Heart right ventricle (tissue), 16 donors: ENCODE measurements around the gene UBE2S. TPM values are rescaled to one million over a fixed set of nuclear protein-coding genes. Genes with fewer than 3 reads are reported as not detected.

Experiments used
- ATAC-seq, 8 donors: fragments of 200-7000 bp; cut with Tn5 transposase; one replicate each; pipeline ENCODE4 v1.9.1; 2020; ENCODE audit warnings: mild to moderate bottlenecking in 8 of 8, moderate library complexity in 8 of 8, moderate number of reproducible peaks in 1 of 8
- DNase-seq, 2 donors: peaks; one replicate each; pipeline ENCODE4 v3.0.0-alpha.2; 2020
- H3K27ac ChIP-seq, 10 donors: fragments of 200-600 bp; sonication (generic) in 2 of 10; one replicate each; pipeline versions ENCODE4 v1.5.0 to v1.8.0; 2020 to 2022; ENCODE audit warnings: mild to moderate bottlenecking in 3 of 10
- H3K27me3 ChIP-seq, 7 donors: fragments of 200-600 bp; one replicate each; pipeline ENCODE4 v1.8.0; 2021 to 2022; ENCODE audit warnings: mild to moderate bottlenecking in 2 of 7
- H3K36me3 ChIP-seq, 9 donors: fragments of 200-600 bp; sonication (generic) in 1 of 9; one replicate each; pipeline versions ENCODE4 v1.5.0 to v1.8.0; 2020 to 2022; ENCODE audit warnings: mild to moderate bottlenecking in 2 of 9
- H3K4me1 ChIP-seq, 9 donors: fragments of 200-600 bp; sonication (generic) in 1 of 9; one replicate each; pipeline versions ENCODE4 v1.5.0 to v1.8.0; 2020 to 2022; ENCODE audit warnings: mild to moderate bottlenecking in 4 of 9
- H3K4me3 ChIP-seq, 10 donors: fragments of 200-600 bp; sonication (generic) in 2 of 10; one replicate each; pipeline versions ENCODE4 v1.5.0 to v1.8.0; 2020 to 2022; ENCODE audit warnings: mild to moderate bottlenecking in 7 of 10, moderate library complexity in 2 of 10
- H3K9me3 ChIP-seq, 11 donors: fragments of 200-600 bp in 10 of 11; sonication (generic) in 2 of 11; one replicate each; pipeline versions ENCODE4 v1.5.0 to v1.8.0; 2013 to 2022; ENCODE audit warnings: mild to moderate bottlenecking in 2 of 11, control low read depth in 1 of 11, moderate library complexity in 1 of 11
- CTCF ChIP-seq, 9 donors: fragments of 200-600 bp; sonication (generic) in 2 of 9; IDR thresholded peaks; one replicate each; pipeline versions ENCODE4 v1.5.0 to v1.8.0; 2021 to 2022; ENCODE audit warnings: antibody characterized with exemption in 9 of 9, mild to moderate bottlenecking in 5 of 9, moderate library complexity in 1 of 9
- WGBS, 2 donors: extraction: QIAGEN DNeasy Blood & Tissue Kit; methylation state at CpG; one replicate each; pipeline ENCODE4 v1.1.7; 2013; ENCODE audit warnings: inconsistent platforms in 1 of 2; 5-methylcytosine and 5-hydroxymethylcytosine counted together
- intact Hi-C, 10 donors: fragments of 100-400 bp; cut with DNase I; formaldehyde crosslinking; loops; one replicate each; pipeline versions ENCODE4 v1.11.1 to v1.14.2; 2022
- polyA plus RNA-seq, 2 donors: library from polyadenylated mRNA; stranded (reverse); fragments of 200-250 nt; gene quantifications; one replicate each; pipeline ENCODE4 v1.2.3, GENCODE V29; 2013
- total RNA-seq, 10 donors: library from RNA; stranded (reverse); fragmentation: NEBNext Ultra II Directional in 3 of 10; extraction: Animal tissue kit (Norgen Biotek cat#: 25700) in 3 of 10; gene quantifications; one replicate each; pipeline versions ENCODE4 v1.2.1 to v1.2.4, GENCODE V29; 2021 to 2023
- donor health status: Arrhythmogenic right ventricular cardiomyopathy.
- donor health status: ischemic (EF 13 %, LVEDD 7.1; RV severe dilation, severe dysfunction).
- donor health status: healthy with polysubstance abuse.
- donor health status: DM: no; HTN: yes; CAD: no.
- donor health status: DM: no; HTN: no; CAD: no.
- donor health status: ischemic (EF 25% LVEDD 6.9; RV normal size, moderate dysfunction).
- donor health status: ischemic (EF 25% LVEDD 5.7; RV mildly dilated, moderate dysfunction).
- donor health status: healthy.
- donor health status: DM: yes; HTN: yes; CAD: no.
- donor health status: Ischemic cardiomyopathy.
- donor health status: ischemic (EF 35%, LVEDD 5.7; RV mildly dilated, moderate dysfunction).
- donor health status: nonischemic (EF 11% LVEDD 7.7; RV severe dilation, severe dysfunction).
- donor health status: DM: yes; HTN: yes; CAD: no.
- donor health status: PGD.
- donor health status: ischemic (EF 29% LVEDD 5.4; RV normal size, mild dysfunction).
- donor health status: nonischemic (EF 23%, LVEDD 6.1; RV moderate dilation, normal function).

Gene UBE2S
- total and polyA plus RNA-seq, 12 donors, result 8.0 to 42.1 (median 28.9) TPM

- 6% methylated on average over 34 of the region's 34 CpGs for WGBS, 2 donors
- DNase-seq (peak; percentile 96 to 97), ATAC-seq (peak; percentile 86 to 95 (median 90))
- Histone ChIP-seq H3K36me3 (peaks cover 0 to 37% (median 32%) of the 10 kb centered on the region in 9 donors), H3K4me1 (peaks cover 27 to 55% (median 44%) of the 10 kb centered on the region in 9 donors), H3K27ac (peak overlapping the region; percentile 77 to 97 (median 91)), H3K9me3 (no peaks in the 10 kb centered on the region), H3K27me3 (no peaks in the 10 kb centered on the region), H3K4me3 (peak overlapping the region; percentile 18 to 99 (median 80))
- intact Hi-C loops, result loop anchor here in 9 of 10 donors (1.0 to 10.0 kb wide), 8 partner anchors 23 to 103 kb away; partner anchors contain the start of genes KMT5C (in 3 of the 9), BRSK1 (in 1 of the 9), C19orf85 (in 1 of the 9) and HSPBP1 (in 1 of the 9)
- TF ChIP-seq CTCF (IDR thresholded peaks at IDR 0.05), result peak in 1 of 9 donors; percentile 2
These were observed 22.5 kb downstream of the UBE2S start for GRCh38 chr19:55384920-55385723.

GRCh38 chr19:55384131-55384919 lies 23.3 kb downstream of the UBE2S start, which contains the start of gene TMEM238:
Gene TMEM238, minus strand, starts transcription at chr19:55384292. Its CDS starts 33 bp downstream, at chr19:55384259.
- peaks cover 27 to 49% (median 44%) of the 10 kb centered on the region in 9 donors for H3K4me1 ChIP-seq
- peaks cover 0 to 29% (median 25%) of the 10 kb centered on the region in 9 donors for H3K36me3 ChIP-seq
- peak in 1 of 2 donors; percentile 44 for DNase-seq
- H3K9me3 ChIP-seq, result no peaks in the 10 kb centered on the region
- H3K27ac ChIP-seq, result peak within 1 kb of the TSS; percentile 77 to 97 (median 91)
- peak within 1 kb of the TSS; percentile 18 to 99 (median 80) for H3K4me3 ChIP-seq
- no peaks in the 10 kb centered on the region for H3K27me3 ChIP-seq
- WGBS, 2 donors, result 21 to 22% methylated on average over 67 to 72 of the region's 72 CpGs
- ATAC-seq, result peak in 1 of 8 donors; percentile 5
- TF ChIP-seq CTCF (IDR thresholded peaks at IDR 0.05), result peak in 1 of 9 donors; percentile 5
- intact Hi-C loops, result loop anchor here in 8 of 10 donors (2.0 to 10.0 kb wide), 3 partner anchors 46 to 82 kb away; partner anchors contain the start of gene KMT5C (in 1 of the 8)

- intact Hi-C loops, result loop anchor here in 9 of 10 donors (2.0 to 10.0 kb wide), 5 partner anchors 43 to 81 kb away; partner anchors contain the start of gene KMT5C (in 1 of the 9)
- 4 to 6% methylated on average over 70 to 88 of the region's 88 CpGs for WGBS, 2 donors
These were observed 24.1 kb downstream of the UBE2S start for GRCh38 chr19:55383279-55384130.

More at GRCh38 chr19:55383279-55384130, 24.1 kb downstream of the UBE2S start:
- peak in 6 of 9 donors; percentile 7 to 58 (median 34) for TF ChIP-seq CTCF (IDR thresholded peaks at IDR 0.05)
- peaks cover 0 to 21% (median 17%) of the 10 kb centered on the region in 9 donors for H3K36me3 ChIP-seq
- peak overlapping the region; percentile 77 to 97 (median 91) for H3K27ac ChIP-seq
- DNase-seq (peak; percentile 39 to 59), ATAC-seq (peak in 2 of 8 donors; percentile 4 to 6)
- no peaks in the 10 kb centered on the region for H3K9me3 ChIP-seq
- H3K4me3 ChIP-seq, result peak overlapping the region in 9 of 10 donors; percentile 74 to 99 (median 81)
- H3K4me1 ChIP-seq, result peaks cover 26 to 41% (median 39%) of the 10 kb centered on the region in 9 donors
- H3K27me3 ChIP-seq, result peaks cover 0 to under 1% (median 0%) of the 10 kb centered on the region in 7 donors
